Activated naive CD4-positive, alpha-beta T cell treated with anti-CD3 and anti-CD28 coated beads for 36 hours (primary cell): Measurements from ENCODE around the gene JADE1. TPM values are rescaled to one million over a fixed set of nuclear protein-coding genes. Genes with fewer than 3 reads are reported as not detected.

Experiments
- CTCF ChIA-PET: fragments of 350-600 bp; sonication (Branson Sonifier 250); formaldehyde crosslinking; loops from one replicate; lab custom pipeline; 2021; ENCODE audit warnings: antibody characterized with exemption; lab: Charles Lee
- DNase-seq: peaks from one replicate; pipeline ENCODE4 v3.0.0-alpha.2; 2020
- H3K27ac Mint-ChIP-seq: one replicate; pipeline ENCODE4 v1.8.0; 2021; ENCODE audit warnings: mild to moderate bottlenecking, mixed read lengths
- H3K27me3 Mint-ChIP-seq: one replicate; pipeline ENCODE4 v1.8.0; 2021; ENCODE audit warnings: low read depth, mixed read lengths
- H3K36me3 Mint-ChIP-seq: one replicate; pipeline ENCODE4 v1.8.0; 2021; ENCODE audit warnings: low read depth, mixed read lengths
- H3K4me1 Mint-ChIP-seq: one replicate; pipeline ENCODE4 v1.8.0; 2021; ENCODE audit warnings: low read depth, mixed read lengths
- H3K4me3 Mint-ChIP-seq: one replicate; pipeline ENCODE4 v1.8.0; 2021; ENCODE audit warnings: mild to moderate bottlenecking, moderate library complexity, mixed read lengths
- H3K9me3 Mint-ChIP-seq: one replicate; pipeline ENCODE4 v1.8.0; 2021; ENCODE audit warnings: mixed read lengths
- intact Hi-C: fragments of 100-400 bp; cut with micrococcal nuclease; formaldehyde crosslinking; loops from one replicate; pipeline ENCODE4 v1.15.1; 2023
- total RNA-seq, 2 experiments: library from RNA; stranded (reverse); gene quantifications; one replicate each; pipeline ENCODE4 v1.2.3, GENCODE V29; 2021

JADE1 gene
- total RNA-seq, 2 experiments from 2014 or later, result 35.8 to 38.2 TPM

GRCh38 chr4:128854433-128854832 lies 44.9 kb downstream of the JADE1 start:
- intact Hi-C loops, result loop anchor here (1.0 to 5.0 kb wide), 2 partner anchors 8 to 972 kb away; partner anchors contain the start of gene PLK4

DNA sequence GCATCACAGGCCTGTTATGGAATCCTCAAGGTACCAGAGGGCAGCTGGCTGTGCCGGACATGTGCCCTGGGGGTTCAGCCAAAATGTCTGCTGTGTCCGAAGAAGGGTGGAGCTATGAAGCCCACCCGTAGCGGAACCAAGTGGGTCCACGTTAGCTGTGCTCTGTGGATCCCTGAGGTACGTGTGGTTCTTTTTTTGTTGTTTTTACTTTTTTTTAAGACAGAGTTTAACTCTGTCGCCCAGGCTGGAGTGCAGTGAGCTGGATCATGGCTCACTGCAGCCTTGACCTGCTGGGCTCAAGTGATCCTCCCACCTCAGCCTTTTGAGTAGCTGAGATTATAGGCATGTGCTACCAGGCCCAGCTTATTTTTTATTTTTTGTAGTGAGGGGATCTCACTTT lies 46.1 kb downstream of the JADE1 start:
- no peak for DNase-seq
- CTCF ChIA-PET, result interaction anchor here (0.5 to 1.1 kb wide), 2 partner anchors 46 to 280 kb away, joined by 4 to 5 read pairs; no protein-coding TSS in a partner anchor
- H3K4me1 Mint-ChIP-seq, result peaks cover 40% of the 10 kb centered on the region
- no peak overlapping the region for H3K4me3 Mint-ChIP-seq
- intact Hi-C loops, result no loop called here
- no peaks in the 10 kb centered on the region for H3K27me3 Mint-ChIP-seq
- H3K27ac Mint-ChIP-seq, result no peak overlapping the region
- H3K36me3 Mint-ChIP-seq, result peaks cover 63% of the 10 kb centered on the region
- H3K9me3 Mint-ChIP-seq, result no peaks in the 10 kb centered on the region

More at GRCh38 chr4:128854433-128854832, 44.9 kb downstream of the JADE1 start:
- CTCF ChIA-PET, result interaction anchor here (1.1 to 2.4 kb wide), 3 partner anchors 9 to 279 kb away, joined by 3 to 6 read pairs (median 4); no protein-coding TSS in a partner anchor
- peak overlapping the region; percentile 78 for H3K27ac Mint-ChIP-seq
- no peak overlapping the region for H3K4me3 Mint-ChIP-seq
- H3K4me1 Mint-ChIP-seq, result peaks cover 28% of the 10 kb centered on the region
- peak; percentile 27 for DNase-seq
- no peaks in the 10 kb centered on the region for H3K27me3 Mint-ChIP-seq
- H3K36me3 Mint-ChIP-seq, result peaks cover 66% of the 10 kb centered on the region
- H3K9me3 Mint-ChIP-seq, result no peaks in the 10 kb centered on the region

- CTCF ChIA-PET, result interaction anchor here (1.0 kb wide), 1 partner anchor 13 kb away, joined by 4 read pairs; no protein-coding TSS in a partner anchor
- no peak for DNase-seq
- Mint-ChIP-seq H3K9me3 (no peaks in the 10 kb centered on the region), H3K27ac (no peak overlapping the region), H3K4me3 (no peak overlapping the region), H3K36me3 (peaks cover 62% of the 10 kb centered on the region), H3K27me3 (no peaks in the 10 kb centered on the region), H3K4me1 (peaks cover 46% of the 10 kb centered on the region)
- intact Hi-C loops, result no loop called here
Observed at GRCh38 chr4:128856246-128856645, 46.7 kb downstream of the JADE1 start.

DNA sequence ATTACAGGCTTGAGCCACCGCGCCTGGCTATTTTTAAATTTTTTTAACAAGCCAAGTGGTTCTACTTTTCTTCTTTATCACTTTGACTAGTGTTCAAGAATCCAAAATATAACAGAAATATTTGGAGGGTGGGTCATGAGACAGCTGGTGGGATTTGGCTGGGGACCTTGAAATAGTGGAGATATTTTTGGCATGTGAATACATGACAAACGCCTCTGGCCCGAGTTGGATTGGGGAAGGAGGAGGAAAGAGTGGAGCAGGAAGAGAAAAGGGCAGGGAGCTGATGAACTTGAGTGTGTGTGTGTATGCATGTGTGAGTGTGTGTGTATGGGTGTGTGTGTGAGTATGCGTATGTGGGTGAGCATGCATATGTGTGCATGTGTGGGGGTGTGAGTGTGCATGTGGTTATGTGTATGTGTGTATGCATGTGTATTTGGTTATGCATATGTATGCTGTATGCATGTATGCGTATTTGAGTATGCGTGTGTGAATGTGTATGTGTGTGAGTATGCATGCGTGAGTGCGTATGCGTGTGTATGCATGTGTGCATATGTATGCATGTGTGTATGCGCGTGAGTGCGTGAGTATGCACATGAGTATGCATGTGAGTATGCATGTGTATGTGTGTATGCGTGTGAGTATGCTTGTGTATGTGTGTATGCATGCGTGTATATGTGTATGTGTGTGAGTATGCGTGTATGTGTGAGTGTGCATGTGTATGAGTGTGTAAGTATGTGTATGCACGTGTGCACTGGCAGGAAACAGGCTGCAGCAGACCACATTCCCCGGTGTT lies 49.6 kb downstream of the JADE1 start:
- CTCF ChIA-PET, result interaction anchor here (0.9 kb wide), 1 partner anchor 15 kb away, joined by 3 read pairs; no protein-coding TSS in a partner anchor
- Mint-ChIP-seq H3K36me3 (peaks cover 69% of the 10 kb centered on the region), H3K27me3 (no peaks in the 10 kb centered on the region), H3K4me3 (no peak overlapping the region), H3K9me3 (no peaks in the 10 kb centered on the region), H3K4me1 (peaks cover 54% of the 10 kb centered on the region), H3K27ac (no peak overlapping the region)
- DNase-seq, result no peak
- intact Hi-C loops, result no loop called here

DNA sequence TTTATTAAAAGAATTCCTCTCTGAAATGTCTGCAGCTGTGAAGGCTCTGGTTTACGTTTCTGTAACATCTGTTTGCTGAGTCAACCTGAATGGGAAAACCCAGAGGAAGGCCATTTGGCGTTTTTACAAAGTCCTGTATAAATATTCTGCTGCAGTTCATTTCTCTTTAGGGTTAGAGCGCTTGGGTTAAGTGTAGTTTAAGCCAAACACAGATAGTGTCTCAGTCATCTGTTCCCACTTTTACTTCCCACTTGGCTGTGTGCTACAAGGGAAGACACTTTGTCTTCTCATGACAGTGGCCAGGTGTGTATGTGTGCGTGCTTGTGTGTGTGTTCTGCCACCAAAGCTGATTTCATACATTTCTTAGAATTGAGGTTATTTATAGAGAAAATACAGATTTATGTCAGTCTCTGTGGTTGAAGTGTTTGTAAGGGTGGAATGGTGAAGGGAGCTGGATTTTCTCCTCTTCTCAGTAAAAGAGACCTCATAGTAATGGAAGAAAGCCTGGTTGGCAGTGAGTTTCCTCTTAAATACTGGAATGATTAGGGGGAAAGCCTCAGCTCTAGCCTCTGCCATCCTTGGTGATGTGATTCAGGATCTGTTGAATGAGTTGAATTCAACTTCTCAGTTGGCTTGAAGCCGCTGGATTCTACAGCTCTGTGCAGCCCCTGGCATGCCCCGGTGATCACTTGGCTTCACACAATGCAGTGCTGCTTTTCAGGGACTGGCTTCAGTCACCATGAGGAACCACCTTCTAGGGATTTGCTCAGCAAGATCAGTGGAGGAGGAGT lies 50.6 kb downstream of the JADE1 start:
- peaks cover 48% of the 10 kb centered on the region for H3K4me1 Mint-ChIP-seq
- H3K36me3 Mint-ChIP-seq, result peaks cover 64% of the 10 kb centered on the region
- CTCF ChIA-PET, result no interaction called here
- peak overlapping the region; percentile 60 for H3K27ac Mint-ChIP-seq
- no peak for DNase-seq
- H3K9me3 Mint-ChIP-seq, result no peaks in the 10 kb centered on the region
- no peaks in the 10 kb centered on the region for H3K27me3 Mint-ChIP-seq
- intact Hi-C loops, result no loop called here
- no peak overlapping the region for H3K4me3 Mint-ChIP-seq

DNA sequence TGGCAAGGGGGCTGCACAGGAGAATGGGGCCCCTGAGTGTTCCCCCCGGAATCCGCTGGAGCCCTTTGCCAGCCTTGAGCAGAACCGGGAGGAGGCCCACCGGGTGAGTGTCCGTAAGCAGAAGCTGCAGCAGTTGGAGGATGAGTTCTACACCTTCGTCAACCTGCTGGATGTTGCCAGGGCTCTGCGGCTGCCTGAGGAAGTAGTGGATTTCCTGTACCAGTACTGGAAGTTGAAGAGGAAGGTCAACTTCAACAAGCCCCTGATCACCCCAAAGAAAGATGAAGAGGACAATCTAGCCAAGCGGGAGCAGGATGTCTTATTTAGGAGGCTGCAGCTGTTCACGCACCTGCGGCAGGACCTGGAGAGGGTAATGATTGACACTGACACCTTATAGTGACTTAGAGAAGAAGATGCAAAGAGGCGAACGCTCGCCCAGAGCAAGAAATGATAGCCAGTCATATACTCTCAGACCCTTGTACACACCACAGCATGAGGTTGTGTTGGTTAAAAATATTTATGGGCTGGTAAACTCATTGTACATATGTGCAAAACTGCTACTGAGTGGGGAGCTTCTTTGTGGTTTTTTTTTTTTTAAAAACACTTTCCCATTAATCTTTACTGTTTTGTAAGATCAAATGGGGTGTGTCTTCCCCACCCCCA lies 52.5 kb downstream of the JADE1 start:
- H3K4me3 Mint-ChIP-seq, result no peak overlapping the region
- peaks cover 57% of the 10 kb centered on the region for H3K36me3 Mint-ChIP-seq
- CTCF ChIA-PET, result interaction anchor here (0.6 to 2.3 kb wide), 11 partner anchors 8 to 670 kb away, joined by 3 to 12 read pairs (median 3); no protein-coding TSS in a partner anchor
- intact Hi-C loops, result loop anchor here (1.0 to 2.0 kb wide), 4 partner anchors 8 to 575 kb away; partner anchors contain the start of genes PGRMC2 and SCLT1
- H3K9me3 Mint-ChIP-seq, result no peaks in the 10 kb centered on the region
- peaks cover 48% of the 10 kb centered on the region for H3K4me1 Mint-ChIP-seq
- peak; percentile 30 for DNase-seq
- H3K27me3 Mint-ChIP-seq, result no peaks in the 10 kb centered on the region
- peak overlapping the region; percentile 62 for H3K27ac Mint-ChIP-seq

DNA sequence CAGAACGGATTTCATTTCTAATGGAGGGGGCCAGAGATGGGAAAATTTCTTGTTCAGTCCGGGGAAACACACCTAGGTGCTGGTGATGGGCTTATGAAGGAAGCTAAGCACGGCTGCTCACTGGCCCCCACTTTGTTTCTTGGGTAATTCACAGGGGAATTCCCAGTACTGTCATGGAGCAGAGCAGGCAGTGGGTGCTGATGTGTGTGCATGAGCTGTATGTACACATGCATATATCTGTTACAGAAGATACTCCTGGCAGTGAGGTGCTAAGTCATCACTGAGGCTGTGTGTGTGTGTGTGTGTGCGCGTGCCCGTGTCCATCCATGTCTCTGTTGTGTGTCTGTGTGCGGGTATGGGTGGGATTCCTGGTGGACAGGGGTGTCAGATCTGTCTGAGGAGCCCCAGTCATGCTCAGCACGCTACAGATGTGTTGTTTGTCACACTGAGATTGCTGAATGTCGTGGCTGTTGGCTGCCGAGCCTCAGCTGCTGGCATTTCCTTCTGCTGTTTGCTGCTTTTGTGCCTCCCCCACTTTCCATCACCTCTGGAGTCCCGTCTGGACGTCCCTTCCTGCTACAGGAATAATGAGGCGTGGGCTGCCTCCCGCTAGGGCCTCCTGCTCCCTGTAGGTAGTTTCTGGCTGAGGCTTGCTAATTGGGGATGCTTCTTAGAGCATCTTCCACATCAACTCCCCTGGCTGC lies 53.3 kb downstream of the JADE1 start:
- peaks cover 48% of the 10 kb centered on the region for H3K4me1 Mint-ChIP-seq
- H3K4me3 Mint-ChIP-seq, result no peak overlapping the region
- no peaks in the 10 kb centered on the region for H3K9me3 Mint-ChIP-seq
- no peaks in the 10 kb centered on the region for H3K27me3 Mint-ChIP-seq
- H3K36me3 Mint-ChIP-seq, result peaks cover 50% of the 10 kb centered on the region
- intact Hi-C loops, result loop anchor here (1.0 to 2.0 kb wide), 9 partner anchors 8 to 671 kb away; partner anchors contain the start of genes PGRMC2 and SCLT1
- DNase-seq, result peak; percentile 73
- H3K27ac Mint-ChIP-seq, result peak overlapping the region; percentile 62
- CTCF ChIA-PET, result interaction anchor here (0.6 to 2.3 kb wide), 16 partner anchors 9 to 671 kb away, joined by 3 to 12 read pairs (median 3); no protein-coding TSS in a partner anchor

GRCh38 chr4:128863312-128864075 lies 54.0 kb downstream of the JADE1 start:
- CTCF ChIA-PET, result interaction anchor here (0.6 to 2.3 kb wide), 8 partner anchors 9 to 566 kb away, joined by 3 to 12 read pairs (median 4); no protein-coding TSS in a partner anchor
- Mint-ChIP-seq H3K27ac (peak overlapping the region; percentile 62), H3K27me3 (no peaks in the 10 kb centered on the region), H3K36me3 (peaks cover 48% of the 10 kb centered on the region), H3K4me3 (no peak overlapping the region), H3K9me3 (no peaks in the 10 kb centered on the region), H3K4me1 (peaks cover 48% of the 10 kb centered on the region)
- peak; percentile 75 for DNase-seq
- intact Hi-C loops, result loop anchor here (1.0 to 2.0 kb wide), 7 partner anchors 23 to 672 kb away; partner anchors contain the start of gene PGRMC2

DNA sequence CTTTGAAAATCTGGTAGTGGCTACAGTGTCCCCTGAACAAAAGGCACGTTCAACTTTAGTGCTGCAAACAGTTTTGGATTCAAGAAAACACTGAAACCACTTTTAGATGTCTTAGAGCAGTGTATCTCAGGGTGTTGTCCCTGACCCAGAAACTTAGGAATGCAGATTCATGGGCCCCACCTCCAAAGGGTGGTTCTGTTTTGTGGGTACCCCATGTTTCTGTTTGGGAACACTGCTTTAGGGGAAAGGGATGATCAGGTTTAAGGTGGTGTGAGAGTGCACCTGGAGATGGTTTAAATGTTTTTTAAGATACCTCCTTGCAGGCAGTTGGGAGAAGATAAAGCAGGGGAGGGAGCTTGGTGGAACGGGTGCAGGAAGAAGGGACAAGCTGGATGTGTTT lies 55.6 kb downstream of the JADE1 start:
- no peaks in the 10 kb centered on the region for H3K27me3 Mint-ChIP-seq
- no peak overlapping the region for H3K27ac Mint-ChIP-seq
- DNase-seq, result no peak
- H3K4me1 Mint-ChIP-seq, result peaks cover 44% of the 10 kb centered on the region
- no peak overlapping the region for H3K4me3 Mint-ChIP-seq
- peaks cover 41% of the 10 kb centered on the region for H3K36me3 Mint-ChIP-seq
- CTCF ChIA-PET, result interaction anchor here (1.0 kb wide), 1 partner anchor 11 kb away, joined by 3 read pairs; no protein-coding TSS in a partner anchor
- intact Hi-C loops, result no loop called here
- no peaks in the 10 kb centered on the region for H3K9me3 Mint-ChIP-seq

DNA sequence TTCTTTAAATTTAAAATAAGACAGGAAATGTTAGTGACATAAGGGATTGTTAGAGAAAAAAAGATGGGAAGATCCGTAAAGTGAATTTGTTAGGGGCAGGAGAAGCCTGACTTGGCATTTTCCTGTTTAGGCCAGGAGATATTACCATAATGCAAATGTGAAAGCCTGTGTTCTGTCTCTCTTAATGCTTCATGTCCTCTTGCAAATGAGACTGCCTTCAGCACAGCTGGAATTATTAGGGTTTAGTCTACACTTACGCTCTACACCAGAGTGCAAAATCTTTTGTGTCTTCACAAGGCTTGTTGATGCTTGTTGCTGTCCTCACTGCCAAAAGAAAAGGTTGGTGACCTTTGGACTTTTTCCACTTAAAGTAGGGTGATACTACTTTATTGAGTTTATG lies 56.8 kb downstream of the JADE1 start:
- Mint-ChIP-seq H3K36me3 (peaks cover 46% of the 10 kb centered on the region), H3K4me1 (peaks cover 33% of the 10 kb centered on the region), H3K4me3 (no peak overlapping the region), H3K27ac (no peak overlapping the region), H3K9me3 (no peaks in the 10 kb centered on the region), H3K27me3 (no peaks in the 10 kb centered on the region)
- intact Hi-C loops, result no loop called here
- DNase-seq, result no peak
- CTCF ChIA-PET, result interaction anchor here (1.0 kb wide), 1 partner anchor 292 kb away, joined by 5 read pairs; no protein-coding TSS in a partner anchor
